K562 (cell line): Measurements from ENCODE around the gene PTPRM. TPM values are rescaled to one million over a fixed set of nuclear protein-coding genes. Genes with fewer than 3 reads are reported as not detected.

Source experiments
- ATAC-seq: fragments of 200-7000 bp; cut with Tn5 transposase; 3 replicates; pipeline ENCODE4 v1.9.1; 2020; ENCODE audit warnings: moderate library complexity
- BruUV-seq: library from RNA; stranded (reverse); fragments of 400-500 nt; replicated peaks from 2 replicates; lab custom pipeline; 2021; lab: Mats Ljungman, UMichigan
- CTCF ChIA-PET: fragments of 300-600 bp; formaldehyde crosslinking; extraction: SDS; loops from one replicate; lab custom pipeline; 2021; ENCODE audit warnings: low intra/inter-chr PET ratio; lab: Yijun Ruan, JAX
- POLR2A ChIA-PET: fragments of 300-600, 350-650 bp; sonication (Branson Sonifier 250); formaldehyde crosslinking; extraction: SDS; loops from one replicate; lab custom pipeline; 2021; ENCODE audit warnings: antibody characterized with exemption, inconsistent platforms; lab: Yijun Ruan, JAX
- DNase-seq, 4 experiments: peaks; one replicate each; pipeline versions ENCODE4 v3.0.0 to v3.0.0-alpha.2; 2011 to 2018; ENCODE audit warnings: low spot score in 3 of 4, mixed read lengths in 3 of 4; ENCODE audit errors: extremely low read depth in 1 of 4
- FAIRE-seq: peaks from 2 replicates; lab custom pipeline; 2011; peaks lifted over from hg19 to GRCh38; lab: Jason Lieb, UNC
- H2AFZ ChIP-seq: 2 replicates; pipeline ENCODE4 v1.6.0; 2011; ENCODE audit warnings: low read depth, low read length, control low read depth, inconsistent platforms
- H3K27ac ChIP-seq: fragments of 200-600 bp; 3 replicates; pipeline ENCODE4 v1.8.0; 2011; ENCODE audit warnings: low read depth, mild to moderate bottlenecking, control low read depth, inconsistent platforms, low read length, moderate library complexity, mixed read lengths; ENCODE audit errors: extremely low read depth
- H3K27me3 ChIP-seq, 2 experiments: fragments of 300-600 bp in 1 of 2; 2 replicates in 1 of 2; 3 replicates in 1 of 2; pipeline versions ENCODE4 v1.6.0 to v1.8.0; 2011; ENCODE audit warnings: inconsistent platforms in 2 of 2, low read length in 2 of 2, mild to moderate bottlenecking in 1 of 2, mixed read lengths in 1 of 2, moderate library complexity in 1 of 2; ENCODE audit not compliant: control insufficient read depth in 2 of 2, insufficient read depth in 2 of 2
- H3K36me3 ChIP-seq: fragments of 300-600 bp; 3 replicates; pipeline ENCODE4 v1.8.0; 2011; ENCODE audit warnings: mild to moderate bottlenecking, low read length, inconsistent platforms; ENCODE audit not compliant: control insufficient read depth, insufficient read depth
- H3K4me1 ChIP-seq, 2 experiments: fragments of 200-600 bp in 1 of 2; replicated peaks in 1 of 2; 2 replicates in 1 of 2; 3 replicates in 1 of 2; pipeline versions ENCODE4 v1.5.1 to v1.8.0; 2011; ENCODE audit warnings: inconsistent platforms in 2 of 2, low read length in 2 of 2, mild to moderate bottlenecking in 1 of 2, mixed read lengths in 1 of 2, moderate library complexity in 1 of 2; ENCODE audit not compliant: control insufficient read depth in 2 of 2, insufficient read depth in 2 of 2
- H3K4me2 ChIP-seq: 2 replicates; pipeline ENCODE4 v1.6.1; 2011; ENCODE audit warnings: low read length, control low read depth, inconsistent platforms, mixed read lengths; ENCODE audit not compliant: insufficient read depth
- H3K4me3 ChIP-seq: fragments of 200-600 bp; sonication (generic), shearing (Covaris generic); 2 replicates; pipeline ENCODE4 v1.5.1; 2016; ENCODE audit warnings: control low read depth, inconsistent platforms
- H3K79me2 ChIP-seq: fragments of 200-600 bp; 3 replicates; pipeline ENCODE4 v1.8.0; 2011; ENCODE audit warnings: low read length, inconsistent platforms; ENCODE audit not compliant: control insufficient read depth, insufficient read depth
- H3K9ac ChIP-seq, 2 experiments: 2 replicates each; pipeline versions ENCODE4 v1.6.0 to v1.6.1; 2011; ENCODE audit warnings: low read depth in 2 of 2, low read length in 2 of 2, control low read depth in 1 of 2, inconsistent platforms in 1 of 2, mild to moderate bottlenecking in 1 of 2, mixed read lengths in 1 of 2; ENCODE audit not compliant: insufficient read depth in 1 of 2
- H3K9me1 ChIP-seq: one replicate; pipeline ENCODE4 v1.6.0; 2011; ENCODE audit warnings: inconsistent platforms, mild to moderate bottlenecking, low read length, moderate library complexity; ENCODE audit not compliant: control insufficient read depth, insufficient read depth
- H3K9me3 ChIP-seq: replicated peaks from 2 replicates; pipeline ENCODE4 v1.5.1; 2011; ENCODE audit warnings: low read depth, low read length, inconsistent platforms; ENCODE audit not compliant: control insufficient read depth, insufficient read depth
- H4K20me1 ChIP-seq: replicated peaks from 2 replicates; pipeline ENCODE4 v1.6.1; 2011; ENCODE audit warnings: low read length, inconsistent platforms, mixed read lengths; ENCODE audit not compliant: control insufficient read depth, insufficient read depth
- ADNP ChIP-seq: fragments of 200-800 bp; sonication (Bioruptor generic); IDR thresholded peaks from 2 replicates; pipeline ENCODE4 v1.6.1; 2016; ENCODE audit warnings: missing genetic modification characterization, missing compliant biosample characterization
- ARHGAP35 ChIP-seq: fragments of 450-650 bp; IDR thresholded peaks from 2 replicates; pipeline ENCODE4 v1.6.1; 2018; ENCODE audit not compliant: partially characterized antibody
- HMGN3 ChIP-seq: IDR thresholded peaks from 2 replicates; pipeline ENCODE4 v1.6.1; 2011; ENCODE audit warnings: borderline replicate concordance, low read depth, mild to moderate bottlenecking, mixed read lengths, low read length; ENCODE audit not compliant: insufficient read length; ENCODE audit errors: extremely low read depth
- SPI1 ChIP-seq: IDR thresholded peaks from 2 replicates; pipeline ENCODE4 v1.6.1; 2011; ENCODE audit warnings: low read depth, low read length, control low read depth, borderline replicate concordance
- SUPT5H ChIP-seq: fragments of 450-650 bp; IDR thresholded peaks from 2 replicates; pipeline ENCODE4 v1.6.1; 2016
- TBL1XR1 ChIP-seq, 2 experiments: IDR thresholded peaks; 2 replicates each; pipeline ENCODE4 v1.6.1; 2012; ENCODE audit warnings: improper control_type of control experiment in 2 of 2, low read length in 2 of 2, mild to moderate bottlenecking in 1 of 2
- WGBS: fragments of 100-300 bp; shearing (Covaris generic); methylation state at CpG from one replicate; pipeline ENCODE4 v1.1.6; 2016; ENCODE audit warnings: low coverage, mixed read lengths; ENCODE audit not compliant: insufficient coverage; ENCODE audit errors: missing lambda C conversion rate; 5-methylcytosine and 5-hydroxymethylcytosine counted together
- in situ Hi-C: fragments of 300-500 bp; cut with MboI; formaldehyde crosslinking; loops from 4 replicates; pipeline ENCODE4 v1.15.0; 2018; ENCODE audit warnings: inconsistent platforms, mixed read lengths
- intact Hi-C: fragments of 100-400 bp; cut with micrococcal nuclease; formaldehyde crosslinking; loops from 2 replicates; pipeline ENCODE4 v1.14.2; 2022
- polyA plus RNA-seq, 8 experiments: library from polyadenylated mRNA; depleted of rRNA in 4 of 8; stranded (reverse) in 5 of 8; unstranded in 3 of 8; fragments of >200 nt; fragmentation: Nextera tagmentation in 2 of 8; fragmentation: Illumina TruSeq in 1 of 8; extraction: Ambion mirVana in 2 of 8; extraction: Trizol in 1 of 8; gene quantifications; 2 replicates each; pipeline versions ENCODE4 v1.2.1 to v1.2.3, GENCODE V29; 2011 to 2014; ENCODE audit warnings: inconsistent platforms in 1 of 8, missing spikeins in 1 of 8
- total RNA-seq, 7 experiments: library from RNA; depleted of rRNA in 6 of 7; stranded (reverse); fragments of >200 nt in 6 of 7; fragmentation: Illumina TruSeq in 2 of 7; extraction: Trizol in 2 of 7; gene quantifications; 2 replicates each; pipeline versions ENCODE4 v1.2.1 to v1.2.3, GENCODE V29; 2011 to 2021; ENCODE audit warnings: low replicate concordance in 1 of 7
- TF ChIP-seq, protein P1 (sequence below): sonication (generic); formaldehyde crosslinking; IDR thresholded peaks from 2 replicates; pipeline ENCODE4 v1.8.0; 2023; ENCODE audit warnings: mild to moderate bottlenecking, missing genetic modification reagents
- TF ChIP-seq, protein P2 (sequence below): sonication (generic); formaldehyde crosslinking; IDR thresholded peaks from 2 replicates; pipeline ENCODE4 v1.8.0; 2022; ENCODE audit warnings: mild to moderate bottlenecking, low read depth, missing genetic modification reagents
- TF ChIP-seq, protein P3 (sequence below): fragments of 250-450 bp; sonication (Bioruptor Pico); IDR thresholded peaks from 2 replicates; pipeline ENCODE4 v1.9.0; 2021; ENCODE audit warnings: mild to moderate bottlenecking, inconsistent platforms

Gene PTPRM
- total and polyA plus RNA-seq, 9 of the 15 experiments (the other 6 are each of a cell fraction or from before 2014, with no cell fraction given) = 0.03 to 0.16 (median 0.08) TPM; not detected in 3

DNA sequence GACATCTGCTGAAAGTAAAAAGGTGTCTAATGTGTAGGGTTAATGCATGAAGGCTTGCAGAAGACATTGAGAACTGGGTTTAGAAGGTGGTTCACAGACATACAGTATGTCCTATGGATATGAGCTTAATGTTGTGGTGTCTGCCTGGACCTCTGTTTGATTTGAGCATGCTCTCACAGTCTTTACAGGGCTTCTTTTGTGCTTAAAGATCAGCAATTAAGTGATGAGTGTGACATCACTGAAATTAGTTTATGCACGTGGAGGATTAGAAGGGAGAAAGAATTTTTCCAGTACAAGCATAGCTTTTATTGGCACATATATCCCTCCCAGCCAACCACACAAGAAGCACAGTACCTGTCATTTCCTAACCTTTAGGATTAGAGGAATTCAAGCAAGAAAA, 674.6 kb downstream of the PTPRM start:
- H3K79me2 ChIP-seq = no peaks in the 10 kb centered on the region
- no peak overlapping the region for H2AFZ ChIP-seq
- FAIRE-seq = no peak
- H3K4me2 ChIP-seq = no peak overlapping the region
- no peak for DNase-seq
- peaks cover 5 to 17% of the 10 kb centered on the region in 2 experiments; a peak in 3 of 5 replicates for H3K27me3 ChIP-seq
- TF ChIP-seq ADNP (tag) = no peak
- TF ChIP-seq TBL1XR1 (IDR thresholded peaks at IDR 0.05; ENCODE audit: low read length in 2 of 2) = no peak
- TF ChIP-seq, protein P1, sequence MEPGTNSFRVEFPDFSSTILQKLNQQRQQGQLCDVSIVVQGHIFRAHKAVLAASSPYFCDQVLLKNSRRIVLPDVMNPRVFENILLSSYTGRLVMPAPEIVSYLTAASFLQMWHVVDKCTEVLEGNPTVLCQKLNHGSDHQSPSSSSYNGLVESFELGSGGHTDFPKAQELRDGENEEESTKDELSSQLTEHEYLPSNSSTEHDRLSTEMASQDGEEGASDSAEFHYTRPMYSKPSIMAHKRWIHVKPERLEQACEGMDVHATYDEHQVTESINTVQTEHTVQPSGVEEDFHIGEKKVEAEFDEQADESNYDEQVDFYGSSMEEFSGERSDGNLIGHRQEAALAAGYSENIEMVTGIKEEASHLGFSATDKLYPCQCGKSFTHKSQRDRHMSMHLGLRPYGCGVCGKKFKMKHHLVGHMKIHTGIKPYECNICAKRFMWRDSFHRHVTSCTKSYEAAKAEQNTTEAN (CRISPR knock-in tag) = no peak
- H3K9me1 ChIP-seq = no peaks in the 10 kb centered on the region
- H3K9me3 ChIP-seq = no peaks in the 10 kb centered on the region
- intact Hi-C loops = no loop called here
- H3K36me3 ChIP-seq = no peaks in the 10 kb centered on the region
- ChIA-PET CTCF (no interaction called here), POLR2A (interaction anchor here (0.6 to 1.0 kb wide), 2 partner anchors 10 to 11 kb away, joined by 3 read pairs; no protein-coding TSS in a partner anchor)
- no TSS peak for BruUV-seq
- no peak overlapping the region for H3K4me3 ChIP-seq
- no peaks in the 10 kb centered on the region; the same call in 1 of the 2 replicates for H4K20me1 ChIP-seq
- H3K9ac ChIP-seq = no peak overlapping the region
- 0% methylated on average over 1 of the region's 1 CpG for WGBS
- in situ Hi-C loops = no loop called here
- ATAC-seq = no peak
- no peaks in the 10 kb centered on the region for H3K4me1 ChIP-seq
- no peak overlapping the region for H3K27ac ChIP-seq

- Histone ChIP-seq H3K79me2 (no peaks in the 10 kb centered on the region), H3K27me3 (peaks cover 5 to 17% of the 10 kb centered on the region in 2 experiments; a peak in 3 of 5 replicates), H2AFZ (no peak overlapping the region), H3K27ac (no peak overlapping the region), H4K20me1 (no peaks in the 10 kb centered on the region; the same call in 1 of the 2 replicates), H3K9me3 (no peaks in the 10 kb centered on the region), H3K9ac (no peak overlapping the region), H3K4me2 (no peak overlapping the region), H3K36me3 (no peaks in the 10 kb centered on the region), H3K9me1 (no peaks in the 10 kb centered on the region), H3K4me3 (no peak overlapping the region), H3K4me1 (no peaks in the 10 kb centered on the region)
- FAIRE-seq (no peak), ATAC-seq (no peak), DNase-seq (no peak)
- ChIA-PET POLR2A (interaction anchor here (0.6 to 1.0 kb wide), 2 partner anchors 9 to 11 kb away, joined by 3 read pairs; no protein-coding TSS in a partner anchor), CTCF (no interaction called here)
- no peak for TF ChIP-seq SPI1
- no peak for TF ChIP-seq HMGN3
- TF ChIP-seq, protein P2, sequence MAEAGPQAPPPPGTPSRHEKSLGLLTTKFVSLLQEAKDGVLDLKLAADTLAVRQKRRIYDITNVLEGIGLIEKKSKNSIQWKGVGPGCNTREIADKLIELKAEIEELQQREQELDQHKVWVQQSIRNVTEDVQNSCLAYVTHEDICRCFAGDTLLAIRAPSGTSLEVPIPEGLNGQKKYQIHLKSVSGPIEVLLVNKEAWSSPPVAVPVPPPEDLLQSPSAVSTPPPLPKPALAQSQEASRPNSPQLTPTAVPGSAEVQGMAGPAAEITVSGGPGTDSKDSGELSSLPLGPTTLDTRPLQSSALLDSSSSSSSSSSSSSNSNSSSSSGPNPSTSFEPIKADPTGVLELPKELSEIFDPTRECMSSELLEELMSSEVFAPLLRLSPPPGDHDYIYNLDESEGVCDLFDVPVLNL = no peak
- TF ChIP-seq, protein P3, sequence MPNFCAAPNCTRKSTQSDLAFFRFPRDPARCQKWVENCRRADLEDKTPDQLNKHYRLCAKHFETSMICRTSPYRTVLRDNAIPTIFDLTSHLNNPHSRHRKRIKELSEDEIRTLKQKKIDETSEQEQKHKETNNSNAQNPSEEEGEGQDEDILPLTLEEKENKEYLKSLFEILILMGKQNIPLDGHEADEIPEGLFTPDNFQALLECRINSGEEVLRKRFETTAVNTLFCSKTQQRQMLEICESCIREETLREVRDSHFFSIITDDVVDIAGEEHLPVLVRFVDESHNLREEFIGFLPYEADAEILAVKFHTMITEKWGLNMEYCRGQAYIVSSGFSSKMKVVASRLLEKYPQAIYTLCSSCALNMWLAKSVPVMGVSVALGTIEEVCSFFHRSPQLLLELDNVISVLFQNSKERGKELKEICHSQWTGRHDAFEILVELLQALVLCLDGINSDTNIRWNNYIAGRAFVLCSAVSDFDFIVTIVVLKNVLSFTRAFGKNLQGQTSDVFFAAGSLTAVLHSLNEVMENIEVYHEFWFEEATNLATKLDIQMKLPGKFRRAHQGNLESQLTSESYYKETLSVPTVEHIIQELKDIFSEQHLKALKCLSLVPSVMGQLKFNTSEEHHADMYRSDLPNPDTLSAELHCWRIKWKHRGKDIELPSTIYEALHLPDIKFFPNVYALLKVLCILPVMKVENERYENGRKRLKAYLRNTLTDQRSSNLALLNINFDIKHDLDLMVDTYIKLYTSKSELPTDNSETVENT (CRISPR knock-in tag) = no peak
- TF ChIP-seq ARHGAP35 = no peak
- no peak for TF ChIP-seq SUPT5H
- 0% methylated on average over 1 of the region's 1 CpG for WGBS
- in situ Hi-C loops (no loop called here), intact Hi-C loops (no loop called here)
- BruUV-seq = no TSS peak
Observed at GRCh38 chr18:8242151-8242696, 675.1 kb downstream of the PTPRM start.
